NCI-H510A treated with DMSO at 0.1 percent for 48 hours (cell line): ENCODE measurements around the gene PRDM16.

Experiments used
- DNase-seq: peaks from one replicate; lab custom pipeline; 2025; lab: John Stamatoyannopoulos, UW

Gene PRDM16

GRCh38 chr1:3103967-3104677 lies 35.1 kb downstream of the PRDM16 start:
- DNase-seq, result no peak

GRCh38 chr1:3105167-3105863 lies 36.3 kb downstream of the PRDM16 start:
- DNase-seq, result no peak

- DNase-seq, result no peak
These were observed 37.2 kb downstream of the PRDM16 start for GRCh38 chr1:3106216-3106615.

- DNase-seq, result no peak
These were observed 38.2 kb downstream of the PRDM16 start for GRCh38 chr1:3107201-3107600.

- no peak for DNase-seq
These were observed 40.4 kb downstream of the PRDM16 start for GRCh38 chr1:3109355-3109754.

- no peak for DNase-seq
These were observed 42.5 kb downstream of the PRDM16 start for GRCh38 chr1:3111348-3112021.

GRCh38 chr1:3112526-3112925 lies 43.5 kb downstream of the PRDM16 start:
- DNase-seq, result no peak

- DNase-seq, result no peak
These were observed 44.2 kb downstream of the PRDM16 start for GRCh38 chr1:3113047-3113740.

- no peak for DNase-seq
These were observed 44.7 kb downstream of the PRDM16 start for GRCh38 chr1:3113741-3114056.

GRCh38 chr1:3114131-3114744 lies 45.2 kb downstream of the PRDM16 start:
- no peak for DNase-seq

- DNase-seq, result no peak
These were observed 45.8 kb downstream of the PRDM16 start for GRCh38 chr1:3114846-3115245.

- no peak for DNase-seq
These were observed 46.5 kb downstream of the PRDM16 start for GRCh38 chr1:3115275-3116149.

- DNase-seq, result no peak
These were observed 47.1 kb downstream of the PRDM16 start for GRCh38 chr1:3116150-3116510.

- no peak for DNase-seq
These were observed 47.6 kb downstream of the PRDM16 start for GRCh38 chr1:3116560-3116959.

- DNase-seq, result no peak
These were observed 48.9 kb downstream of the PRDM16 start for GRCh38 chr1:3117879-3118278.

GRCh38 chr1:3119061-3119460 lies 50.1 kb downstream of the PRDM16 start:
- DNase-seq, result no peak

GRCh38 chr1:3119725-3120124 lies 50.7 kb downstream of the PRDM16 start:
- no peak for DNase-seq

GRCh38 chr1:3120140-3120539 lies 51.1 kb downstream of the PRDM16 start:
- no peak for DNase-seq

- no peak for DNase-seq
These were observed 52.0 kb downstream of the PRDM16 start for GRCh38 chr1:3120994-3121393.

GRCh38 chr1:3121401-3122210 lies 52.6 kb downstream of the PRDM16 start:
- DNase-seq, result no peak

GRCh38 chr1:3122311-3122710 lies 53.3 kb downstream of the PRDM16 start:
- DNase-seq, result no peak
